Central memory CD8-positive, alpha-beta T cell (primary cell): Measurements from ENCODE around the gene ABCG8.

Experiments used
- ATAC-seq: fragments of 150-1000 bp; cut with Tn5 transposase; replicated peaks from 2 replicates; pipeline ENCODE4 v1.10.0; 2022; ENCODE audit warnings: mild to moderate bottlenecking, moderate FRiP score, moderate number of reproducible peaks; ENCODE audit not compliant: poor library complexity, severe bottlenecking; ENCODE audit errors: extremely low read depth
- DNase-seq, 2 donors: peaks; one replicate each; pipeline ENCODE4 v3.0.0; 2021; ENCODE audit warnings: low spot score in 2 of 2
- H3K27ac Mint-ChIP-seq: one replicate; pipeline ENCODE4 v1.8.0; 2022; ENCODE audit warnings: low read depth, mild to moderate bottlenecking, moderate library complexity, mixed read lengths
- H3K27me3 Mint-ChIP-seq: one replicate; pipeline ENCODE4 v1.8.0; 2022; ENCODE audit warnings: mixed read lengths
- H3K36me3 Mint-ChIP-seq: one replicate; pipeline ENCODE4 v1.8.0; 2022; ENCODE audit warnings: mild to moderate bottlenecking, moderate library complexity, mixed read lengths; ENCODE audit not compliant: insufficient read depth
- H3K4me1 Mint-ChIP-seq: one replicate; pipeline ENCODE4 v1.8.0; 2022; ENCODE audit warnings: mixed read lengths
- H3K4me3 Mint-ChIP-seq: one replicate; pipeline ENCODE4 v1.8.0; 2022; ENCODE audit warnings: mild to moderate bottlenecking, moderate library complexity, mixed read lengths
- H3K9me3 Mint-ChIP-seq: one replicate; pipeline ENCODE4 v1.8.0; 2022; ENCODE audit warnings: mixed read lengths

The ABCG8 gene

GRCh38 chr2:43832457-43832856, 6.3 kb upstream of the ABCG8 start:
- peaks cover 2% of the 10 kb centered on the region for H3K36me3 Mint-ChIP-seq
- DNase-seq (no peak), ATAC-seq (no peak)

GRCh38 chr2:43837033-43837432, 1.7 kb upstream of the ABCG8 start:
- Mint-ChIP-seq H3K36me3 (no peaks in the 10 kb centered on the region), H3K4me3 (no peak overlapping the region), H3K27ac (no peak overlapping the region), H3K9me3 (no peaks in the 10 kb centered on the region), H3K4me1 (no peaks in the 10 kb centered on the region), H3K27me3 (peaks cover 17% of the 10 kb centered on the region)
- DNase-seq, result no peak
- no peak for ATAC-seq

More at GRCh38 chr2:43832457-43832856, 6.3 kb upstream of the ABCG8 start:
- H3K27me3 Mint-ChIP-seq, result peaks cover 40% of the 10 kb centered on the region
- H3K27ac Mint-ChIP-seq, result no peak overlapping the region
- no peak overlapping the region for H3K4me3 Mint-ChIP-seq
- peaks cover 6% of the 10 kb centered on the region for H3K4me1 Mint-ChIP-seq
- no peaks in the 10 kb centered on the region for H3K9me3 Mint-ChIP-seq

- no peaks in the 10 kb centered on the region for H3K9me3 Mint-ChIP-seq
- DNase-seq (no peak), ATAC-seq (no peak)
- H3K27me3 Mint-ChIP-seq, result peaks cover 17% of the 10 kb centered on the region
- H3K4me1 Mint-ChIP-seq, result no peaks in the 10 kb centered on the region
- no peak overlapping the region for H3K4me3 Mint-ChIP-seq
- H3K36me3 Mint-ChIP-seq, result no peaks in the 10 kb centered on the region
- no peak overlapping the region for H3K27ac Mint-ChIP-seq
Measured at GRCh38 chr2:43837831-43838559, 776 bp upstream of the ABCG8 start.

GRCh38 chr2:43839776-43840564, 1.2 kb downstream of the ABCG8 start:
- no peak overlapping the region for H3K27ac Mint-ChIP-seq
- ATAC-seq, result no peak

GRCh38 chr2:43840965-43841364, 2.2 kb downstream of the ABCG8 start:
- Mint-ChIP-seq H3K9me3 (no peaks in the 10 kb centered on the region), H3K27ac (no peak overlapping the region), H3K36me3 (no peaks in the 10 kb centered on the region), H3K27me3 (peaks cover 17% of the 10 kb centered on the region), H3K4me3 (no peak overlapping the region), H3K4me1 (no peaks in the 10 kb centered on the region)
- DNase-seq, result no peak
- ATAC-seq, result no peak

More at GRCh38 chr2:43839776-43840564, 1.2 kb downstream of the ABCG8 start:
- no peaks in the 10 kb centered on the region for H3K9me3 Mint-ChIP-seq
- no peak overlapping the region for H3K4me3 Mint-ChIP-seq
- peaks cover 17% of the 10 kb centered on the region for H3K27me3 Mint-ChIP-seq
- no peaks in the 10 kb centered on the region for H3K4me1 Mint-ChIP-seq
- no peaks in the 10 kb centered on the region for H3K36me3 Mint-ChIP-seq
- DNase-seq, result no peak

- Mint-ChIP-seq H3K4me1 (no peaks in the 10 kb centered on the region), H3K27me3 (peaks cover 18% of the 10 kb centered on the region), H3K27ac (no peak overlapping the region), H3K9me3 (no peaks in the 10 kb centered on the region), H3K4me3 (no peak overlapping the region), H3K36me3 (no peaks in the 10 kb centered on the region)
- DNase-seq, result no peak
- no peak for ATAC-seq
Measured at GRCh38 chr2:43841949-43842865, 3.4 kb downstream of the ABCG8 start.

- Mint-ChIP-seq H3K36me3 (no peaks in the 10 kb centered on the region), H3K4me3 (no peak overlapping the region), H3K4me1 (no peaks in the 10 kb centered on the region), H3K27ac (no peak overlapping the region), H3K9me3 (no peaks in the 10 kb centered on the region), H3K27me3 (peaks cover 24% of the 10 kb centered on the region)
- ATAC-seq, result no peak
- no peak for DNase-seq
Measured at GRCh38 chr2:43842866-43843226, 4.1 kb downstream of the ABCG8 start.

GRCh38 chr2:43845181-43845580, 6.4 kb downstream of the ABCG8 start:
- no peak for DNase-seq
- no peaks in the 10 kb centered on the region for H3K36me3 Mint-ChIP-seq
- H3K27ac Mint-ChIP-seq, result no peak overlapping the region
- no peaks in the 10 kb centered on the region for H3K4me1 Mint-ChIP-seq
- ATAC-seq, result no peak
- H3K27me3 Mint-ChIP-seq, result peaks cover 18% of the 10 kb centered on the region
- H3K9me3 Mint-ChIP-seq, result no peaks in the 10 kb centered on the region
- H3K4me3 Mint-ChIP-seq, result no peak overlapping the region

- ATAC-seq (no peak), DNase-seq (no peak)
- Mint-ChIP-seq H3K27ac (no peak overlapping the region), H3K4me3 (no peak overlapping the region), H3K9me3 (no peaks in the 10 kb centered on the region), H3K36me3 (no peaks in the 10 kb centered on the region), H3K4me1 (no peaks in the 10 kb centered on the region), H3K27me3 (peaks cover 17% of the 10 kb centered on the region)
Measured at GRCh38 chr2:43846140-43846793, 7.5 kb downstream of the ABCG8 start.

- H3K36me3 Mint-ChIP-seq, result no peaks in the 10 kb centered on the region
- H3K4me1 Mint-ChIP-seq, result no peaks in the 10 kb centered on the region
- no peak for ATAC-seq
- H3K27ac Mint-ChIP-seq, result no peak overlapping the region
- DNase-seq, result no peak
- no peak overlapping the region for H3K4me3 Mint-ChIP-seq
- H3K9me3 Mint-ChIP-seq, result no peaks in the 10 kb centered on the region
- peaks cover 31% of the 10 kb centered on the region for H3K27me3 Mint-ChIP-seq
Measured at GRCh38 chr2:43848214-43848613, 9.4 kb downstream of the ABCG8 start.

- Mint-ChIP-seq H3K4me3 (no peak overlapping the region), H3K36me3 (no peaks in the 10 kb centered on the region), H3K4me1 (no peaks in the 10 kb centered on the region), H3K27me3 (peaks cover 60% of the 10 kb centered on the region), H3K9me3 (no peaks in the 10 kb centered on the region), H3K27ac (no peak overlapping the region)
- no peak for DNase-seq
- ATAC-seq, result no peak
Measured at GRCh38 chr2:43851011-43851980, 12.5 kb downstream of the ABCG8 start.
